Measurements from ENCODE around the gene SLC38A6.

The SLC38A6 gene

GRCh38 chr14:60981633-60982455, 799 bp downstream of the SLC38A6 start:
- DNase-seq: no peak

DNA sequence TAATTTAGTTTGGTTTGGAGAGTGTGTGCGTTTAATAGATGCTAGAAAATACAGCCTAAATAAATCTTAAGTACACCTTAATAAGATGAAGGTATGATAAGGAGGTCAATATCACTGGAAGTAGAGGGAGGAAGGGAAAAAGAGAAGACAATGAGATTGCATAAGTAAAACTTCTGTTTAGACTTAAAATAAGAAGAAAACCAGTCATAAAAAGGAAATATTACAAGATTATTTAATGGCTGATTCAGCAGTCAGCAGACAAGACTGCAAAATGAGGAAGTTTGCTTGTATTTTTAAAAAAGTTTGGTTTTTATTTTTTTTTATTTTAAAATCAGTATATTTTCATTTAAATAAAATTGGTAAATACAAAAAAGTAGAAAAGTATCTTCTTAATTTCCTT, 3.2 kb downstream of the SLC38A6 start:
- no peak for DNase-seq

GRCh38 chr14:60986500-60986899, 5.5 kb downstream of the SLC38A6 start:
- DNase-seq: no peak

GRCh38 chr14:60989599-60989998, 8.6 kb downstream of the SLC38A6 start:
- DNase-seq: no peak

GRCh38 chr14:60998617-60999016, 17.6 kb downstream of the SLC38A6 start:
- DNase-seq: no peak

DNA sequence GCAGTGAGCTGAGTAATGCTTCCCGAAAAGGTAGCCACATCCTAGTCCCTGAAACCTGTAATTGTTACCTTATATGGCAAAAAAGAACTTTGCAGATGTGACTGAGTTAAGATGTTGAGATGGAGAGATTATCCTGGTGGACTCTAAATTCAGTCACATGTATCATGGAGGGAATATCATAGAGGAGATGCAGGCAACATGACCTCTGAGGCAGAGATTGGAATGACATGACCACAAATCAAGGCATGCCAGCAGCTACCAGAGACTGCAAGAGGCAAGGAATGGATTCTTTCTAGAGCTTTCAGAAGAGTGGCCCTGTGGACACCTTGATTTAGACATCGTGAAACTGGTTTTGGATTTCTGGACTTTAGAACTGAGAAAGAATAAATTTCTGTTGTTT, 18.5 kb downstream of the SLC38A6 start:
- no peak for DNase-seq

- DNase-seq: no peak
These were observed 22.5 kb downstream of the SLC38A6 start for GRCh38 chr14:61003571-61003970.

DNA sequence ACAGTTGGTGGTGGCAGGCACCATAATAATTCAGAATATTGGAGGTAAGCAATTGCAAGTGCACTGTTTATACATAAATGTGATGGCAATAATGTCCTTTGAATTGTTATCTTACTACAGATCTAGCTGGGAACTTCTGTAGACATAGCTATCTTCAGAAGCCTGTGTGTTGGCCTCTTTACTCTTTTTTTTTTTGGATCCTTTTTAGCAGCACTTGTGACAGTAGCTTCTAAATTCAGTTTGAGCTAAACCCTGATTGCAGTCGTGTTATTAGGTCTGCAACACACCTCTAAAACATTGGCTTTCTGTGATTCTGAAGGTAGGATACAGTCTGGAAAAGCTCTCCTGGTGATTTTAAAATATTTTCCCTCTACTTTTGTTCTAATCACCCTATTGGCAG, 38.5 kb downstream of the SLC38A6 start:
- DNase-seq: no peak

GRCh38 chr14:61025251-61026223, 44.5 kb downstream of the SLC38A6 start:
- no peak for DNase-seq

GRCh38 chr14:61026526-61026925, 45.5 kb downstream of the SLC38A6 start:
- no peak for DNase-seq

DNA sequence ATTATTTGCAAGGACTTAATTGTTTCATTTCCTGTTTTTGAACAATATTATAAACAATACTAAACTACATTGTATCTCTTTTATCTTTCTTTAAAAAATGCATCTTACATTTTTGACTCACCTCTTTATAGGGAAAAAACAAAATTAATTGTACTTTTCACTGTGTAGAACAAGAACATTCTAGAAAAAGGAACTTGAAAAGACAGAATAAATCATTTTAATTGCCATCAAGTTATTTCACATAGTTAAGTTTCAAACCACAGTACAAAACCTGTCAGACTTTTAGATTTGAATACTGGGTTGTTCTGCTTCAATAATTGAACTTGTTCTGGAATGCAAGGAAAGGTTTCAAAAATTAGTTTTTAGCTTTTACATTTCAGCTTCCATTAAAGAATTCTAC, 50.0 kb downstream of the SLC38A6 start:
- DNase-seq: no peak

GRCh38 chr14:61033054-61033453, 52.0 kb downstream of the SLC38A6 start:
- DNase-seq: no peak

DNA sequence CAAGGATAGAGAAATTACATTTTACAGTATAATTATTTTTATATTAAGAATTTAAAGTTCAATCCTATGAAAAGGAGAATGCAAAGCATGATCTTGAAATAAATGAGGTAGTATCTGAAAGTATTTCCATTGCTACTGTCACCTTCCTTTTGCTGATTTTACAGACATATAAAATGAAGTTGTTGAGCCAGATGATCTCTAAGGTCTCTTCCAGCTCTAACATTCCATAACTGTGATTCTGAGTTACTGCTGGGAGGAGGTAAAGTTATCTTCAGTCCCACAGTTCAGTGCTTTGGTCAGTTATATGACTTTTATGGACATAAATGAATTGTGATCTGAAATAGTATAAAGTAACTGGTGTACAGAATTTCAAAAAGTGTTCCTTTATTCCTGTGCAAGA, 52.8 kb downstream of the SLC38A6 start:
- no peak for DNase-seq

DNA sequence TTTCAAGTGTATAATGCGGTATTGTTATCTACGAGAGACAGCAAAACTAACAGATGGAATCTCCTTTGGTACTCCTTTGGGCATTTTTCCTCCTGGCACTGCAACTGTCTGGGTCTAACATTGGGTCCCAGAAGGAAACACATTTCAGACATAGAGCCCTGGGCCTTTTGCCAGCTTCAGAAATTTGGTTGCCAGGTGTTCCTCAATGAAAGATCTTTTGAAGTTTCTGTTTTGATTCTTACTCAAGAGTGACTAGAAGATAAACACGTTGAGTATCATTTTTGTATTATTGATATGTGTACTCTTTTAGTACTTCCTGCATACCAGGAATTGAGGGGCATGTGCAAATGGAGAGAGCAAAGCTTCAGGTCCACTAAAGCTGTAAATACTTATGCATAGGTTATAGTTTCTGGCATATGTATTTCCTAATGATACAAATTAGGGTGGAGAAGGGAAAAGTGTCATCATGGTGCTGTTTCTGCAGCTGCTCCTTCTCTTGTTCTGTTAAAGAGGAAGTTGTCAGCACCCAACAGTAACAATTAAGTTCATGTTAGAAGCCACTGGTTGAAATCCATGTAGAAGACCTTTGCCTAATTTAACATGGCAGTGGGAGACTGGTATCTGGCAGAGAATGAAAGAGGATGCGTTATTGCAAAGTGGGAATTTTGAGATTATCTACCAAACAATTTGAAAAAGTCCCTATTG, 53.5 kb downstream of the SLC38A6 start:
- DNase-seq: no peak

GRCh38 chr14:61037215-61037614, 56.2 kb downstream of the SLC38A6 start:
- DNase-seq: no peak

DNA sequence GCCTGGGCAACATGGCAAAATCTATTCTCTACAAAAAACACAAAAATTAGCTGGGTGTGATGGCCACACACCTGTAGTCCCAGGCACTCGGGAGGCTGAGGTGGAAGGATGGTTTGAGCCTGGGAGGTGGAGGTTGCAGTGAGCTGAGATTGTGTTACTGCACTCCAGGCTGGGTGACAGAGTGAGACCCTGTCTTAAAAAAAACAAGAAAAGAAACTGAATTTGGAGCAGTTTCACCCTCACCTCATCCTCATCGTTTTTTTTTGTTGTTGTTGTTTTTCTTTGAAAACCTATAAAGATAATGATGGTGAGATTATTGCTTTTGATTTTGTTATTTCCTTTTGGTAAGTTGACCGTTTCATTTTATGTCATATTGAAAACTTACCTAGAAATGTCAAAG, 60.7 kb downstream of the SLC38A6 start:
- DNase-seq: no peak

DNA sequence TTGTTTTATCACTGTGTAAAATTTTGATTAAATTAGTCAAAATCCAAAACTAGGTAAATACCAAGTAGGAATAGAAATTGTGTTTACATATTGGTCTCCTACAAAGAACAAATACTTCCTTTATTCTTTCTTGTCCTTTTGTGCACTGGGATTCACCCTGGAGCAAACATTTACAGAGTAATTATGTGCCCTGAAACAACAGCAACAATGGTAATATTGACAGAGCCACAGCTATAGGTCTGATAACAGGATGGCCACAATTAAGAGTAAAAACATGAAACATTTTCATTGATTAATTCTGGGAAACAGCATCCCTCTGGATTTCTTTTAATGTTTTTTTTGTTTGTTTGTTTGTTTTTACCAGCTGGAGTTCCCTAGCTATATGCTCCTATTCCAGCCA, 61.2 kb downstream of the SLC38A6 start:
- no peak for DNase-seq

- DNase-seq: no peak
These were observed 62.5 kb downstream of the SLC38A6 start for GRCh38 chr14:61043506-61043905.

DNA sequence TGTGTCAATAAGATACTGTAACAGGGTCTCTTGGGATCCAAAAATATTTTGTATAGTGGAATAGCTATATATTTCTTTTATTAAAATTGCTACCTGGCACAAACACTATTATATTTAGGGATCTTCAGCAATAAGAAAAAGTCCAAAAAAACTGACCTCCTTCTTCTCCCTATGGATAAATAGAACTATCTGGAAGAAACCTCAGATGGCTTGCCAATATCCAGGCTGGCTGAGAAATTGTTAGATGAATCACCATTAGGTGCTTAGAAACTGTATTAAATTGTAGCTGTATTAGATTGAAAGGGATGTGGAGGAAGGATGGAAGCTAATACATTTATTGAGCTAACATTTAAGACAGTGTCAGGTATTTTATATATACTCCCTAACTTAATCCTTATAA, 66.0 kb downstream of the SLC38A6 start:
- no peak for DNase-seq

DNA sequence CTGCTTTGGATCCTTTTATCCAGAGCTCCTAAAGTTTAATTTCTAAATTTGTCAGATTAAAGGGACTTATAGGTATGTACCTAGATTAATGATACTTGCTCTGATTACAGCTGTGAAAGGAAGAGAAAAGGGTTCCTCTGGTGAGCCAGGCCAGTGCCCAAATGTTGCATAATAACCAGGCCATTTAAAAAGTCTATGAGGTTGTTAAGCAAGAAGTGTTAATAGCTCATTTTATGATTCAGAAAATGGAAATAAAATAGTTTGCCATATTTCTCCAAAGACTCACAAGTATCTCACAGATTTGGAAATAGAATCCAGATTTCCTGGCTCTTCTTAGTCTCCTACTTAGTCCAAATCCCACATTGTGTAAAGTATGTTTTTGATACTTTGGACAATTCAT, 67.6 kb downstream of the SLC38A6 start:
- no peak for DNase-seq

DNA sequence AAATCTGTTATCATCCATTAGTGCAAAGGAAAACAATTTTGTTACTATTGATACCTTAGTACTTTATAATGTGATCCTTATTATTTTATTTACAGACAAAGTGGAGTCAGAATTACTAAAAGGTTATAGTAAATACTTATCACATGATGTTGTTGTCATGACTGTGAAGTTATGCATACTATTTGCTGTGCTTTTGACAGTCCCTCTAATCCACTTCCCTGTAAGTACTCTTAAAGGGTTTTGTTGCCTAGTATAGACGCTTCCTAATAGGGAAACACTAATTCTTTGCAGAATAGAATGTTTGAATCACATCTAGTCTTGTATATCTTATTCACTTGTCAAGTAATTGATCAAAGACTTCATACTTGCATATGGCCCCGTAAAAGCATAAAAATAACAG, 69.4 kb downstream of the SLC38A6 start:
- DNase-seq: no peak

- DNase-seq: no peak
These were observed 70.0 kb downstream of the SLC38A6 start for GRCh38 chr14:61051051-61051450.

- DNase-seq: no peak
These were observed 70.6 kb downstream of the SLC38A6 start for GRCh38 chr14:61051621-61052020.

All from cortex of kidney (tissue), 1 donor.